Peyer's patch (tissue), 4 donors: ENCODE measurements around the gene RAD51B. TPM values are rescaled to one million over a fixed set of nuclear protein-coding genes. Genes with fewer than 3 reads are reported as not detected.

Experiments
- DNase-seq, 3 donors: peaks; one replicate each; pipeline ENCODE4 v3.0.0-alpha.2; 2017 to 2019
- H3K27ac ChIP-seq, 4 donors: fragments of 200-600 bp; sonication (generic); one replicate each; pipeline ENCODE4 v1.5.1; 2016 to 2019
- H3K27me3 ChIP-seq, 2 donors: fragments of 200-600 bp; sonication (generic); one replicate each; pipeline ENCODE4 v1.5.1; 2019
- H3K36me3 ChIP-seq, 3 donors: fragments of 200-600 bp; sonication (generic); one replicate each; pipeline ENCODE4 v1.5.1; 2016 to 2019
- H3K4me1 ChIP-seq, 4 donors: fragments of 200-600 bp; sonication (generic); one replicate each; pipeline ENCODE4 v1.5.1; 2016 to 2019
- H3K4me3 ChIP-seq, 4 donors: fragments of 200-600 bp; sonication (generic); 1 replicate in 3 of 4; 2 replicates in 1 of 4; pipeline ENCODE4 v1.5.1; 2016 to 2019; ENCODE audit warnings: mild to moderate bottlenecking in 1 of 4
- H3K9me3 ChIP-seq, 4 donors: fragments of 200-600 bp; sonication (generic); one replicate each; pipeline ENCODE4 v1.5.1; 2016 to 2019; ENCODE audit warnings: mild to moderate bottlenecking in 1 of 4
- CTCF ChIP-seq, 6 experiments: fragments of 450-650 bp in 4 of 6; fragments of 200-600 bp in 2 of 6; sonication (generic) in 1 of 6; IDR thresholded peaks; one replicate each; pipeline ENCODE4 v1.5.1; 2017 to 2019; ENCODE audit warnings: antibody characterized with exemption in 6 of 6, mild to moderate bottlenecking in 3 of 6, moderate library complexity in 1 of 6
- POLR2A ChIP-seq, 2 donors: fragments of 450-650 bp; IDR thresholded peaks; one replicate each; pipeline ENCODE4 v1.5.1; 2017; ENCODE audit warnings: antibody characterized with exemption in 2 of 2, mild to moderate bottlenecking in 2 of 2, moderate library complexity in 2 of 2
- total RNA-seq, 4 donors: library from RNA; depleted of rRNA; stranded (reverse); fragments of >200 nt; gene quantifications; one replicate each; pipeline ENCODE4 v1.1.0, GENCODE V29; 2016

RAD51B gene
- total RNA-seq, 4 donors from 2014 or later = 12.6 to 103 (median 33.1) TPM

- no peaks in the 10 kb centered on the region for H3K36me3 ChIP-seq
- DNase-seq = no peak
- TF ChIP-seq CTCF (IDR thresholded peaks at IDR 0.05) (no peak), POLR2A (IDR thresholded peaks at IDR 0.05) (no peak)
- H3K9me3 ChIP-seq = no peaks in the 10 kb centered on the region
- H3K27me3 ChIP-seq = no peaks in the 10 kb centered on the region
- peak overlapping the region in 1 of 4 donors; percentile 85 for H3K27ac ChIP-seq
- no peak overlapping the region for H3K4me3 ChIP-seq
- H3K4me1 ChIP-seq = peaks cover 0 to 26% (median 12%) of the 10 kb centered on the region in 4 donors
These were observed 461.9 kb downstream of the RAD51B start for GRCh38 chr14:68281497-68281896.

GRCh38 chr14:68282479-68283377 is 463.1 kb downstream of the RAD51B start:
- TF ChIP-seq POLR2A (IDR thresholded peaks at IDR 0.05) (no peak), CTCF (IDR thresholded peaks at IDR 0.05) (no peak)
- Histone ChIP-seq H3K9me3 (no peaks in the 10 kb centered on the region), H3K4me3 (no peak overlapping the region), H3K27me3 (no peaks in the 10 kb centered on the region), H3K36me3 (no peaks in the 10 kb centered on the region), H3K27ac (peak overlapping the region; percentile 48 to 85 (median 61)), H3K4me1 (peaks cover 0 to 26% (median 12%) of the 10 kb centered on the region in 4 donors)
- peak in 1 of 3 donors; percentile 24 for DNase-seq

GRCh38 chr14:68283378-68284123 is 464.0 kb downstream of the RAD51B start:
- peaks cover 0 to 26% (median 12%) of the 10 kb centered on the region in 4 donors for H3K4me1 ChIP-seq
- DNase-seq = peak; percentile 49 to 93 (median 91)
- no peaks in the 10 kb centered on the region for H3K36me3 ChIP-seq
- no peaks in the 10 kb centered on the region for H3K9me3 ChIP-seq
- no peaks in the 10 kb centered on the region for H3K27me3 ChIP-seq
- H3K27ac ChIP-seq = peak overlapping the region; percentile 48 to 85 (median 61)
- no peak for TF ChIP-seq POLR2A (IDR thresholded peaks at IDR 0.05)
- TF ChIP-seq CTCF (IDR thresholded peaks at IDR 0.05) = no peak
- no peak overlapping the region for H3K4me3 ChIP-seq

GRCh38 chr14:68284333-68284732 is 464.8 kb downstream of the RAD51B start:
- Histone ChIP-seq H3K36me3 (no peaks in the 10 kb centered on the region), H3K27me3 (no peaks in the 10 kb centered on the region), H3K4me3 (no peak overlapping the region), H3K9me3 (no peaks in the 10 kb centered on the region), H3K27ac (peak overlapping the region; percentile 48 to 85 (median 61)), H3K4me1 (peaks cover 0 to 22% (median 12%) of the 10 kb centered on the region in 4 donors)
- TF ChIP-seq CTCF (IDR thresholded peaks at IDR 0.05) (no peak), POLR2A (IDR thresholded peaks at IDR 0.05) (no peak)
- DNase-seq = no peak

GRCh38 chr14:68284834-68285233 is 465.3 kb downstream of the RAD51B start:
- no peak for DNase-seq
- Histone ChIP-seq H3K27me3 (no peaks in the 10 kb centered on the region), H3K36me3 (no peaks in the 10 kb centered on the region), H3K27ac (peak overlapping the region; percentile 48 to 85 (median 61)), H3K4me3 (no peak overlapping the region), H3K4me1 (peaks cover 0 to 22% (median 12%) of the 10 kb centered on the region in 4 donors), H3K9me3 (no peaks in the 10 kb centered on the region)
- TF ChIP-seq POLR2A (IDR thresholded peaks at IDR 0.05) (no peak), CTCF (IDR thresholded peaks at IDR 0.05) (no peak)
